Right ventricle myocardium inferior (tissue), 1 donor: ENCODE results near the gene CDH23. TPM values are rescaled to one million over a fixed set of nuclear protein-coding genes. Genes with fewer than 3 reads are reported as not detected.
A peak's percentile ranks its signal among the peaks of the same experiment; 100 is the strongest.

ENCODE experiments used
- ATAC-seq: fragments of 200-7000 bp; cut with Tn5 transposase; one replicate; pipeline ENCODE4 v1.9.1; 2020; ENCODE audit warnings: mild to moderate bottlenecking, moderate library complexity
- DNase-seq: peaks from one replicate; pipeline ENCODE4 v3.0.0; 2021; ENCODE audit errors: missing footprints
- intact Hi-C: fragments of 100-400 bp; cut with DNase I; formaldehyde crosslinking; loops from one replicate; pipeline ENCODE4 v1.11.0; 2022
- total RNA-seq: library from RNA; stranded (reverse); fragmentation: NEBNext Ultra II Directional; extraction: Animal tissue kit (Norgen Biotek cat#: 25700); gene quantifications from one replicate; pipeline ENCODE4 v1.2.1, GENCODE V29; 2021
- donor health status: DM: no; HTN: yes; CAD: no; lungs with severe emphysema.

Gene CDH23
- total RNA-seq, 1 donor from 2014 or later = 4.8 TPM

- intact Hi-C loops = no loop called here
- no peak for DNase-seq
- no peak for ATAC-seq
These were observed 245.3 kb downstream of the CDH23 start for GRCh38 chr10:71641986-71642385.

GRCh38 chr10:71643904-71644303, 247.2 kb downstream of the CDH23 start:
- ATAC-seq = no peak
- no peak for DNase-seq
- intact Hi-C loops = no loop called here

- no peak for DNase-seq
- no peak for ATAC-seq
- intact Hi-C loops = no loop called here
These were observed 247.8 kb downstream of the CDH23 start for GRCh38 chr10:71644307-71645180.

GRCh38 chr10:71645185-71645584, 248.5 kb downstream of the CDH23 start:
- DNase-seq (no peak), ATAC-seq (no peak)
- intact Hi-C loops = no loop called here

- no peak for ATAC-seq
- intact Hi-C loops = no loop called here
- no peak for DNase-seq
These were observed 249.3 kb downstream of the CDH23 start for GRCh38 chr10:71646037-71646436.

- DNase-seq = no peak
- intact Hi-C loops = no loop called here
- ATAC-seq = no peak
These were observed 250.0 kb downstream of the CDH23 start for GRCh38 chr10:71646592-71647292.

- intact Hi-C loops = no loop called here
- no peak for DNase-seq
- ATAC-seq = no peak
These were observed 251.0 kb downstream of the CDH23 start for GRCh38 chr10:71647526-71648253.

- intact Hi-C loops = no loop called here
- DNase-seq = no peak
These were observed 251.7 kb downstream of the CDH23 start for GRCh38 chr10:71648254-71648932.

GRCh38 chr10:71648933-71649320, 252.2 kb downstream of the CDH23 start:
- DNase-seq = no peak
- no peak for ATAC-seq
- intact Hi-C loops = no loop called here

More at GRCh38 chr10:71648254-71648932, 251.7 kb downstream of the CDH23 start:
- no peak for ATAC-seq

- no peak for ATAC-seq
- DNase-seq = no peak
- intact Hi-C loops = no loop called here
These were observed 252.9 kb downstream of the CDH23 start for GRCh38 chr10:71649631-71650030.

GRCh38 chr10:71650397-71650796, 253.7 kb downstream of the CDH23 start:
- intact Hi-C loops = no loop called here
- ATAC-seq (no peak), DNase-seq (peak; percentile 14)

GRCh38 chr10:71651428-71651827, 254.7 kb downstream of the CDH23 start:
- intact Hi-C loops = no loop called here
- DNase-seq (no peak), ATAC-seq (no peak)

- no peak for ATAC-seq
- intact Hi-C loops = no loop called here
- peak; percentile 11 for DNase-seq
These were observed 255.2 kb downstream of the CDH23 start for GRCh38 chr10:71651928-71652327.

GRCh38 chr10:71653044-71653443, 256.3 kb downstream of the CDH23 start:
- peak; percentile 28 for DNase-seq
- intact Hi-C loops = no loop called here
- no peak for ATAC-seq

- intact Hi-C loops = no loop called here
- peak; percentile 58 for ATAC-seq
- peak; percentile 45 for DNase-seq
These were observed 259.5 kb downstream of the CDH23 start for GRCh38 chr10:71656220-71656619.

- DNase-seq (no peak), ATAC-seq (no peak)
- intact Hi-C loops = no loop called here
These were observed 261.1 kb downstream of the CDH23 start for GRCh38 chr10:71657604-71658466.

GRCh38 chr10:71658467-71658745, 261.7 kb downstream of the CDH23 start:
- no peak for DNase-seq
- intact Hi-C loops = no loop called here

GRCh38 chr10:71659111-71659634, 262.5 kb downstream of the CDH23 start:
- no peak for ATAC-seq
- intact Hi-C loops = no loop called here
- no peak for DNase-seq

More at GRCh38 chr10:71658467-71658745, 261.7 kb downstream of the CDH23 start:
- no peak for ATAC-seq
